PC-3 (cell line): ENCODE results near the gene PROSER2.

Source experiments
- EZH2 ChIP-seq: fragments of 300-600 bp; sonication (generic); IDR thresholded peaks from one replicate; pipeline ENCODE4 v1.6.1; 2017; ENCODE audit warnings: antibody characterized with exemption, mild to moderate bottlenecking, low read length; ENCODE audit not compliant: unreplicated experiment
- EZH2phosphoT487 ChIP-seq: fragments of 300-600 bp; sonication (generic); IDR thresholded peaks from 2 replicates; pipeline ENCODE4 v1.6.1; 2018; ENCODE audit warnings: mild to moderate bottlenecking, antibody characterized with exemption, low read length, borderline replicate concordance
- TF ChIP-seq, protein P1 (sequence below): fragments of 300-600 bp; sonication (generic); conservative IDR thresholded peaks from 2 replicates; pipeline ENCODE4 v1.5.1; 2017; ENCODE audit warnings: antibody characterized with exemption, low read depth, mild to moderate bottlenecking, low read length

DNA sequence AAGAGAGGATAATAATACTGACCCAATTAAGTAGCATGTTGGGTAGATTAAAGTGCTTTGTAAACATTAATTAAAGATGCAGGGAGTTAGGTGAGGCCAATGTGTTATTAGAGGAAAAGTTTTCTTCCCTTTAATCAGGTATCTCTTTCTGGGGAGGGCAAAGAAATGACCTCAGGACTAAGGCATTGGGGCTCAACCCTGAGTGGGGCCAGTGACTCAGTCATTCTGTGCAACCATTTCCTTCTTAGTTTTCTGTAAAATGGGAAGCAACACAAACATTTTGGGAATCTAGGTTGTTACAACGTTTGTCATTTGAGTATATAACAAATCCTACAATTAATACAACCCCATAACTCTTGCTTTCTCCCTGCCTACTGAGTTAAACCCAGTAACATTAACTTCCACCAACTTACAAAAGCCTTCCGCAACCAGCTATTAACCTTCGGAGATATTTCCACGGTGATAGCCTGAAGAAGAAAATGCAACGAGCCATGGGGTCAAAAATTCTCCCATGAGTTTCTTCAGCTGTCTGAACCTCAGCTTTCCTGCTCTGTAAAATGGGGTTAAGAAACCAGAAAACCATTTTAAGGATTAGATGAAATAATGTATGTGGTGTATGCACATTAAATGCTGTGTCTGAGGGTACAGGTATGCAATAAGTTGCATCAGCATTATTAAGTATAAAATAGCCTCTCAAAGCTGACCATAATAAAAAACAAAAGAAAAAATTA is 965 bp upstream of the PROSER2 start:
- TF ChIP-seq, protein P1, sequence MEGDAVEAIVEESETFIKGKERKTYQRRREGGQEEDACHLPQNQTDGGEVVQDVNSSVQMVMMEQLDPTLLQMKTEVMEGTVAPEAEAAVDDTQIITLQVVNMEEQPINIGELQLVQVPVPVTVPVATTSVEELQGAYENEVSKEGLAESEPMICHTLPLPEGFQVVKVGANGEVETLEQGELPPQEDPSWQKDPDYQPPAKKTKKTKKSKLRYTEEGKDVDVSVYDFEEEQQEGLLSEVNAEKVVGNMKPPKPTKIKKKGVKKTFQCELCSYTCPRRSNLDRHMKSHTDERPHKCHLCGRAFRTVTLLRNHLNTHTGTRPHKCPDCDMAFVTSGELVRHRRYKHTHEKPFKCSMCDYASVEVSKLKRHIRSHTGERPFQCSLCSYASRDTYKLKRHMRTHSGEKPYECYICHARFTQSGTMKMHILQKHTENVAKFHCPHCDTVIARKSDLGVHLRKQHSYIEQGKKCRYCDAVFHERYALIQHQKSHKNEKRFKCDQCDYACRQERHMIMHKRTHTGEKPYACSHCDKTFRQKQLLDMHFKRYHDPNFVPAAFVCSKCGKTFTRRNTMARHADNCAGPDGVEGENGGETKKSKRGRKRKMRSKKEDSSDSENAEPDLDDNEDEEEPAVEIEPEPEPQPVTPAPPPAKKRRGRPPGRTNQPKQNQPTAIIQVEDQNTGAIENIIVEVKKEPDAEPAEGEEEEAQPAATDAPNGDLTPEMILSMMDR, result no peak
- TF ChIP-seq EZH2, result no peak
- no peak for TF ChIP-seq EZH2phosphoT487
